H1 (cell line): ENCODE measurements around the gene WAC.

Source experiments
- CEBPB ChIP-seq: IDR thresholded peaks from 2 replicates; pipeline ENCODE4 v1.6.1; 2012; ENCODE audit warnings: low read depth, low read length
- EGR1 ChIP-seq: IDR thresholded peaks from 2 replicates; pipeline ENCODE4 v1.6.1; 2011; ENCODE audit warnings: low read depth, low read length, borderline replicate concordance
- EP300 ChIP-seq, 2 experiments: IDR thresholded peaks; 1 replicate in 1 of 2; 2 replicates in 1 of 2; pipeline ENCODE4 v1.6.1; 2011 to 2012; ENCODE audit warnings: low read depth in 2 of 2, low read length in 2 of 2, mild to moderate bottlenecking in 2 of 2, borderline replicate concordance in 1 of 2, inconsistent platforms in 1 of 2, moderate library complexity in 1 of 2
- GABPA ChIP-seq: IDR thresholded peaks from 2 replicates; pipeline ENCODE4 v1.6.1; 2011; ENCODE audit warnings: mild to moderate bottlenecking, low read length, moderate library complexity, borderline replicate concordance; ENCODE audit not compliant: insufficient read depth
- TF ChIP-seq, protein P1 (sequence below), 3 experiments: IDR thresholded peaks; 1 replicate in 2 of 3; 2 replicates in 1 of 3; pipeline versions ENCODE4 v1.5.1 to v1.6.1; 2011; ENCODE audit warnings: low read length in 3 of 3, mild to moderate bottlenecking in 3 of 3, inconsistent platforms in 2 of 3, low read depth in 1 of 3, moderate library complexity in 1 of 3; ENCODE audit not compliant: insufficient read depth in 1 of 3; ENCODE audit errors: control extremely low read depth in 1 of 3
- TF ChIP-seq, protein P2 (sequence below): IDR thresholded peaks from 2 replicates; pipeline ENCODE4 v1.6.1; 2012; ENCODE audit warnings: inconsistent platforms

GRCh38 chr10:28494420-28494819 is 38.5 kb upstream of the WAC start:
- TF ChIP-seq GABPA (no peak), CEBPB (no peak), EGR1 (no peak), EP300 (IDR thresholded peaks at IDR 0.05; ENCODE audit: borderline replicate concordance in 1 of 2, low read depth in 2 of 2, low read length in 2 of 2) (no peak)
- TF ChIP-seq, protein P1, sequence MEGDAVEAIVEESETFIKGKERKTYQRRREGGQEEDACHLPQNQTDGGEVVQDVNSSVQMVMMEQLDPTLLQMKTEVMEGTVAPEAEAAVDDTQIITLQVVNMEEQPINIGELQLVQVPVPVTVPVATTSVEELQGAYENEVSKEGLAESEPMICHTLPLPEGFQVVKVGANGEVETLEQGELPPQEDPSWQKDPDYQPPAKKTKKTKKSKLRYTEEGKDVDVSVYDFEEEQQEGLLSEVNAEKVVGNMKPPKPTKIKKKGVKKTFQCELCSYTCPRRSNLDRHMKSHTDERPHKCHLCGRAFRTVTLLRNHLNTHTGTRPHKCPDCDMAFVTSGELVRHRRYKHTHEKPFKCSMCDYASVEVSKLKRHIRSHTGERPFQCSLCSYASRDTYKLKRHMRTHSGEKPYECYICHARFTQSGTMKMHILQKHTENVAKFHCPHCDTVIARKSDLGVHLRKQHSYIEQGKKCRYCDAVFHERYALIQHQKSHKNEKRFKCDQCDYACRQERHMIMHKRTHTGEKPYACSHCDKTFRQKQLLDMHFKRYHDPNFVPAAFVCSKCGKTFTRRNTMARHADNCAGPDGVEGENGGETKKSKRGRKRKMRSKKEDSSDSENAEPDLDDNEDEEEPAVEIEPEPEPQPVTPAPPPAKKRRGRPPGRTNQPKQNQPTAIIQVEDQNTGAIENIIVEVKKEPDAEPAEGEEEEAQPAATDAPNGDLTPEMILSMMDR (IDR thresholded peaks at IDR 0.05; ENCODE audit: control extremely low read depth in 1 of 3, insufficient read depth in 1 of 3, low read depth in 1 of 3, low read length in 3 of 3), result no peak
- TF ChIP-seq, protein P2, sequence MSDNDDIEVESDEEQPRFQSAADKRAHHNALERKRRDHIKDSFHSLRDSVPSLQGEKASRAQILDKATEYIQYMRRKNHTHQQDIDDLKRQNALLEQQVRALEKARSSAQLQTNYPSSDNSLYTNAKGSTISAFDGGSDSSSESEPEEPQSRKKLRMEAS, result no peak
